Aortic smooth muscle cell (primary cell): ENCODE data around the gene ZNF730. TPM values are rescaled to one million over a fixed set of nuclear protein-coding genes. Genes with fewer than 3 reads are reported as not detected.

Experiments
- total RNA-seq: library from RNA; depleted of rRNA; stranded (reverse); fragments of >200 nt; gene quantifications from 2 replicates; pipeline ENCODE4 v1.2.3, GENCODE V29; 2014

Gene ZNF730
- 0.93 and 1.3 TPM in 2 replicates for total RNA-seq

DNA sequence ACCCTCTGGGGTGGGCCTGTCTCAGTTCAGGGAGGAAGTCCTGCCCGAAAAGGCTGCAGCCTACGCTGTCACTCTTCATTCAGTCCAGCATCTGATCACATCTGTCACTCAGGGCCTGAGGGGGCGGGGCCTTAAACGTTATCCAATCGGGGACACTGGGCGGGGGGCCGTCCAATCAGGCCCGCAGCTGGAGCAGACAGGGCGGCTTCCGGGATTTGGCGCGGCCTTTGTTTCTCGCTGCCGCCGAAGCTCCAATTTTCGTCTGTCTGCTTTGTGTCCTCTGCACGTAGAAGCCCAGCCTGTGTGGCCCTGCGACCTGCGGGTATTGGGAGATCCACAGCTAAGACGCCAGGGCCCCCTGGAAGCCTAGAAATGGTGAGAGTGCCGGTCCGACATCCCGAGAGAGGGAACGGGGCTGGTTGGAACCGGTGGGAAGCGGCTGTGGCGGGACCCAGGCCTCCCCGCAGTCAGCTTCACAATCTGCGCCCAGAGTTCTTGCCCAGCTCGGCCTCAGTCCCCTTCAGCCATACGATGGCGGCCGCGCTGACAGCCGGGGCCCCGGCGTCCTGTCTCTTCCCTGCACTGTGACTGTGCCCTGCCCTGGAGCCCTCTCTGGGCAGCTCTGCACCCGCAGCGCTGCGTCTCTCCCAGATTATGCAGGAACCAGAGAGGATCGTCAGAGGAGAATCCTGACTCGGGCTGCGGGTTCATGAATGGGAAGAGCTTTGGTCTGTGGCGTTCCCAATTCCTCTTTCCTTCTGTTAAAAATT lies at the start of gene ZNF730:
Gene ZNF730 (plus strand): TSS at position 224 of the 770 bp plus-strand sequence. CDS start 149 bp downstream, at position 373.

Other genes starting within 250 kb of the ZNF730 start
- gene ZNF728, start 113.8 kb upstream of the ZNF730 start, total RNA-seq: 0.40 and 0.62 TPM in 2 replicates
- gene ZNF724, start 133.4 kb downstream of the ZNF730 start, total RNA-seq: 2.9 and 7.3 TPM in 2 replicates